HPDE6-E6E7 (cell line): ENCODE measurements around the gene C10orf71.

ENCODE experiments used
- DNase-seq: peaks from one replicate; pipeline ENCODE4 v3.0.0; 2011; ENCODE audit warnings: missing footprints; ENCODE audit errors: extremely low spot score

C10orf71 gene, protein sequence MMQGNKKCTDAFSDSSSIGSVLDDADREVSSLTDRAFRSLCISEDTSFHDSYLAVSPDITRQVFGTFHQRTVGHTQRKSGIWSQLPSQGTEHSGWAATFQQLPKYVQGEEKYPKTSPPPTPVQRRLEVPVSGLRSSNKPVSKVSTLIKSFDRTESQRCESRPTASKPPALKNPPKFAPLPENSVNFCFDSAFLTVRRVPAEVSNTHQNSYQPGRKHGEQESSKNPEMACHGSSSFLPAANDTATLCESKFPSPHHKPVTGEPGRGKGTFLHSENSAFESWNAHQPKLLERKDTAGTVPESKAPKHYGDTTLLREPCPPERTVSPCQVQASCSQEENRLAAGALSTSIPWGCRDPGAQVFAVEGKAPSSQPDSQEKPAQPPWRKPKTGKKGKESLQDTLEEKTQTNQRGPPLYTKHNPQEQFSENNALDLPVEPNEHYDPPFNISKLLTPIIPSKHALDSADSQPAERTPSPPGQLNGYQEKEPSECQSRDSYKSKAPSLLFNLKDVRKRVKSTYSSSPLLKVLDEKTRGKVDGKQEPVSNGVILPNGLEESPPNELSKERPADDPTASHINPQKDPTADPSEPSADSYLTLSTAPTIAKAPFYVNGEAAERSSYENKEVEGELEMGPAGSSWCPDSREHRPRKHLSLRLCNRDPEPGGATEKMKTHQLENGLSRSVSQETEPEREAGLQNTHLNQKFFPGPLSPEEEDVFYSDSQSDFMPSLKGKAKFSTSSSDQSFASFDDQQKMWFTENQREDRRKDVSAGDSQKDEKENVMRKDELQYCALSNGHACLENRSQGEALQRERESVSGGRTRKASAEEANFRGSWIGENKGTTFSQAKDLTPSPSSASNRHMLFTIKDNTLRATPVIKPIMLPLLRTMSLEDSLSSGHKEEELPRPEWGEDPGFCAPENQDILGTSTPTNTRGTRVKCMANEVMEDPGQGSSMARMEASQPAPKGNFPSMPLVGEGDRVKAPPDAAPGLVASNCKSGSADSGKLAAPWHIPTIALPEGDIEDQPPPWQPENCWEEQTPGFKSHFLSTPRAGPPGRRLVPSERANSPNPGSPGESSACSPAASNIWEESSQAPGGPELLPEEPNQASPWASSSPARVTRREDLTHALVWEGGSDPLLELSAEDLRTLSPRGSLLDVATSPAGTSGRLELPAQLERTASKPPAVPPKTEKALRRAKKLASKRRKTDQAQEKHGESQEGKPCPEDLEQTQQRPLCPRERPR (N-terminal part only)

DNA sequence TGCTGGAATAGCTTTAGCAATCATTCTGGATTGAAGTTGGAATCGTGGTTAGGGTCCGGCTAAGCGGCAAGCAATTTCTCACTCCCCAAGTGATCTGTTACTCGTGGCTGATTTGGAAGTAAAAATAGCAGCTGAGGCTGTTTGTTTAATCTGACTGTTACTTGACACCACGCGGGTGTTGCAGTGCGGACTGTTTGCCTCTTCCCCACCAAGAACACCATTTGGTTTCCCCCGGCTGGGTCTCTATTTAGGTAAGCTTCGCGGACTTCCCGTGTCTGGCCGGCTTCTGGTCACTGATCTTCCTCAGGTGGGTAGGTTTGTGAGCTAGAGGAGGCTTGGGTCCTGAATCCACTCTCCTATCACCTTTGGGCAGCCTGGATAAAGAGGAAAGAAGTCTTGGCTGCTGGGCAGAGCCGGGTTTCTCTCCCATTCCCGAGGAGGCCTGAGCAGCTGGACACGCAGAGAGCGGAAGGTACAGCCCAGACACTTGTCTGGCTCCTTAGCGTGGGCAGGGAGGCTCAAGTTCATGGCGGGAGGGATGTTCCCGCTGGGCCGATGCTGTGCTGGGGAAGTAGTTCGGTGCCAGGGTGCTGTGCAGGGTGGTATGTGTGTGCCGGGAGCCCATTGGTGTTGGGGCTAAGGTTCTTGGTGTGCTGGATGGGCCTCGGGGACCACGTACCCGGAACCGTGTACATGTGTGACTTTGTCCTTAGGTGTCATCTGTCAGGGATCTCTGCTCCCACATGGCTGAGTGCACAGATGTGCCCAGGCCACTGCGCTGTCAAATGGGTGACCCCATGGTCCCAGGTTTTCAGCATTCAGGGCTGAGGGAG, at the start of gene C10orf71:
Gene C10orf71, plus strand, starts transcription at position 188 of the 833 bp plus-strand sequence. CDS start 23,376 bp downstream, outside the sequence.
- DNase-seq = no peak

DNA sequence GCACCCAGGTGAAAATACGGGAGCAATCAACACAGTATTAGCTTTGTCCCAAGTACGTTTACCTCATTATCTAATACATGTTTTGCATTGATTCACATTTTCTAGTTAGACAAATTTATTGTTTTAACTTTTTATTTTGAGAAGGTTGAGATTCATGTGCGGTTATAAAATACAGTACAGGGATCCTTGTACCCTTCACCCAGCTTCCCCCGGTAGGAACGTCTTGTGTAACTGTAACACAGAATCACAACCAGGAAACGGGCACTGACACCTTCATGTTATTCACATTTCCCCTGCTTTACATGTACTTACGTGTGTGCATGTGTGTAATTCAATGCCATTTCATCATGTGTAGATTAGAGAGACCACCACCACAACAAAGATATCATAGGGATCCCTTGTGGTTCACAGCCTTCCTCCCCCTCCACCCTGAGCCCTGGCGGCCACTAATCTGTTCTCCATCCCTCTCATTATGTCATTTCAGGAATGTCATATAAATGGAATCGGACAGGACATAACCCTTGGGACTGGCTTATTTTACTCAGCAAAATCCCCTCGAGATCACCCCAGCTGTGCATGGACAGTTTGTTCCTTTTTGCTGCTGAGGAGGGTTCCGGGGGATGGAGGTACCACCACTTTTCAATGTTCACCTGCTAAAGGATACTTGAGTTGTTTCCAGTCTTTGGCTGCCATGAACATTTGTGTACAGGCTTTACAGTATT, 46.5 kb upstream of the C10orf71 start:
- no peak for DNase-seq

DNA sequence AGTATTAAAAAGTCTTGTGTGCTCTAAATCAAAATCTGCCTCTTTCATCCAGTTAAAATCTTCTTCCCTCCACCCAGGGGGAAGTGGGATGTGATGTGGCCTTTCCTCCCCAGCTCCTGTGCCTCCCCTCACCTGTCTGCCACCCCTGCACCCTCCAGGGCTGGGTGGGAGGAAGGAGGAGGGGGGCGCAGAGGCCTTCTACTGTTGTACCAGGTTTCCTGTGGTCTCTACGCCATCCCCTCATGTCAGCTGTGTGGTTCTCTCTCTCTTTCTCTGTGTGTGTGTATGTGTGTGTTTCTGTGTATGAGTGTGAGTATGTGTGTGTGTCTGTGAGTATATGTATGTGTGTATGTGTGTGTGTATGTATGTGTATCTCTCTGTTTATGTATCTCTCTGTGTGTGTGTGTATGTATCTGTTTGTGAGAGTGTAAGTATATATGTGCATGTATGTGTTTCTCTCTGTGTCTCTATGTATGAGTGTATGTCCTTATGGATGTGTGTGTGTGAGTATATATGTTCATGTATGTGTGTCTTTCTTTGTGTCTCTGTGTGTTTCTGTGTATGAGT, 45.5 kb upstream of the C10orf71 start:
- DNase-seq = no peak

DNA sequence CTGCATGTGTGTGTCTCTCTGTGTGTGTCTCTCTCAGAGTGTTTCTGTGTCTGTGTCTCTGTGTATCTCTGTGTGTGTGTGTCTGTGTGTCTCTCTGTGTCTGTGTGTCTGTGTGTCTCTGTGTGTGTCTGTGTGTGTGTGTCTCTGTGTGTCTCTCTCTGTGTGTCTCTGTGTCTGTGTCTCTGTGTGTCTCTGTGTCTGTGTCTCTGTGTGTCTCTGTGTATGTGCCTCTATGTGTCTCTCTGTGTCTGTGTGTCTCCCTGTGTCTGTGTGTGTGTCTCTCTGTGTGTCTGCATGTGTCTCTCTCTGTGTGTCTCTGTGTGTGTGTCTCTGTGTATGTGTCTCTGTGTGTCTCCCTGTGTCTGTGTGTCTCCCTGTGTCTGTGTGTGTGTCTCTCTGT, 44.8 kb upstream of the C10orf71 start:
- DNase-seq = no peak

DNA sequence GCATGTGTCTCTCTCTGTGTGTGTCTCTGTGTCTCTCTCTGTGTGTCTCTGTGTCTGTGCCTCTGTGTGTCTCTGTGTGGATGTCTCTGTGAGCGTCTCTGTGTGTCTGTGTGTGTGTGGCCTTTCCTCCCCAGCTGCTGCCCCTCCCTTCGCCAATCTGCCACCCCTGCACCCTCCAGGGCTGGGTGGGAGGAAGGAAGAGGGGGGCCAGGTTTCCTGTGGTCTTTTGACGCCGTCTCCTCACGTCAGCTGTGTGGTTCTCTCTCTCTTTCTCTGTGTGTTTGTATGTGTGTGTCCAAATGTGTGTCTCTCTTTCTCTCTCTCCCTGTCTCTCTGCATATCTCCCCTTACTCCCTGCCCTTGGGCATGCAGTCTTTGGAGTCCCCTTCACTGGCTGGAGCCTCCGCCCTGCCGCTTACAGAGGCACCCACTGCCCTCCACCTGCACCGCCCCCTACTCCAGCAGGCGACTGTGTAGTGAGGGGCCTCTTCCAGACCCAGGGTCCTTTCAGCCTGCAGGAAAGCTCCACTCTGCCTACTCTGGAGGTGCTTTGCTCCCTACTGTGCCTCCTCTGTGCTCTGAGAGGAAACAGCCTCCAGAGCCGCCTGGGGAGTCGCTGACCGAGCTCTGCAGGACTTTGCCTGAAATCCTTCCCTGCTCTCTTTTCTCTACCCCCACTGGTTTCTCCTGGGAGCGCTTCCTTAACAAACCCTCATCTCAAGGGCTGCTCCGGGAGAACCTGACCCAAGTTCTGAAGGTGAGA, 44.2 kb upstream of the C10orf71 start:
- no peak for DNase-seq

DNA sequence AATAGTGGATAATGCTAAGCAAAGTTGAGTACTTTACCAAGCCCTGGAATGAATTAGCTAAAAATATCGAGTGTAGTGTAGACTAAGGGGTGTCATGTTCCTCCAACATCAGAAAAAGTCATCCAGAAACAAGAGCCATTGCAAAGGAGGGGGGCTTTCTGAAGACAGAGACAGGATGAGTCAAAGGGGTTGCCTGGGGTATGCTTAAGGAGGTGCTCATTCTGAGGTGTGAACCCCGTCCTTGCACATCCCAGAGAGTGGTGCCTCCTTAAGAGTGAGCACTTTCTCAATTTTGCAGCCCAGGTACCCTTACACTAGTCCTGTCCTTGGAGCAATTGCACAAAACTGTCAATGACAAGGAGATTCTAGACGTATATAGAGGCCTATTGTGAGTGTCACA, 43.1 kb upstream of the C10orf71 start:
- no peak for DNase-seq

DNA sequence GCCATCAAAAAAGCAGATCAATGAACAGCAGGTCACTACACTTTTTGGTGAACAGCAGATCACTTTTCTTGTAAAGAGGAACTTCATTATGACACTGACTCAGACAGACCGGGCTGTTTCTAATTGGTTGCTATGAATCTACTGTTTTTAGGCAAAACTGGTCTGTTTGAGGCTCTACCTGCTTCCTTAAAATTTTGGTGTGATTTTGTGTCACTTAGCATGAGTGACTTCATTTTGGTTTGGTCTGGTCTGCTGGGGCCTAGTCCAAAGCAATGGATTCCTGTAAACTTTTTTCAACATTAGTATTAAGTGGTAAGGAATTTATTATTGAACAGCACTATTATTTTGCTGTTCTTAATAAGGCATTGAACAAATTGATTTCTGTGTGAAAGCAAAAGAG, 41.8 kb upstream of the C10orf71 start:
- DNase-seq = no peak

DNA sequence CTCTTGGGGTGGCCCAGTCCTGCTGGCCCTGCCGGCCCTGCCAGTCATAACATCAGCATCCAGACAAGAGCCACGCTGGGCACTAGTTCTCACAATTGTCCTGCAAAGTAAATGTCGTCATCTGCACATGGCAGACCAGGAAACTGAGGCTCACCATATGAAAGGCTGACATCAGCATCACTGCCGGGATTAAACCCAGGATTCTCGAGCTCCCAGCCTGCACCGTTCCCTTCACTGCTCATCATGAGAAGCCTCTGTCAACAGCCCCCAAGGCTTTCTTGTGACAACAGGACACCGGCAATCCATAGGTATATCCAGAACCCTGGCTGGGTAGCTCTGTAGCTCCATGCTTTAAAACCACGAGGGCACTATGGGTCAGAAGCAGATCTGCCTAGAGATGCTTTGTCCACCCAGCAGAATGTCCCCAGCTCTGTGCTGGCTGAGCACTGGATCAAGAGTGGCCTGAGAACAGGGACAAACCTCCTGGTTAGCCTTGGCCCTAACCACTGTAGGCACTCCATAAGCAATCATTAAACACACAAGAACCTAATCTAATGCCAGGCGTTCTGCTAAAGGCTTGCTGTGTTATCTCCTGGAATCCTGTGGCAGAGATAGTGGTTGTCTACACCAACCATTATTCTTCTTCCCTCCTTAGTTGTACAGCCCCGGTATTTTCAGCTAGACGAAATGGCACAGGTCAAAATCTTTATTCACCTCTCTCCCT, 41.2 kb upstream of the C10orf71 start:
- no peak for DNase-seq

DNA sequence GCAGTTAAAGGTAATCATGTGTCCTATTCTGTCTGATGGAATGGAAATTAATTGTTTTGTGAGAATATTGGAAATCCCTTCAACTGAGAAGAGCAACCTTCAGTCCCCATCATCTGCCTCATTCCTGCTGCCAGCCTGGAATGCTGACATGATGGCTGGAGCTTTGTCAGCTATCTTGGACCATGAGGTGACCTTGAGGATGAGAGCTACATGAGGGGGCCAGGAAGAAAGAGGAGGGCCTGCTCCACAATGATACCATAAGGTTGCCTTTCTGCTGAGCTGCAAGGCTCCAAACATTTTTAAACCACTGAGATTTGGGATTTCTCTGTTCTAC, 40.7 kb upstream of the C10orf71 start:
- DNase-seq = no peak

DNA sequence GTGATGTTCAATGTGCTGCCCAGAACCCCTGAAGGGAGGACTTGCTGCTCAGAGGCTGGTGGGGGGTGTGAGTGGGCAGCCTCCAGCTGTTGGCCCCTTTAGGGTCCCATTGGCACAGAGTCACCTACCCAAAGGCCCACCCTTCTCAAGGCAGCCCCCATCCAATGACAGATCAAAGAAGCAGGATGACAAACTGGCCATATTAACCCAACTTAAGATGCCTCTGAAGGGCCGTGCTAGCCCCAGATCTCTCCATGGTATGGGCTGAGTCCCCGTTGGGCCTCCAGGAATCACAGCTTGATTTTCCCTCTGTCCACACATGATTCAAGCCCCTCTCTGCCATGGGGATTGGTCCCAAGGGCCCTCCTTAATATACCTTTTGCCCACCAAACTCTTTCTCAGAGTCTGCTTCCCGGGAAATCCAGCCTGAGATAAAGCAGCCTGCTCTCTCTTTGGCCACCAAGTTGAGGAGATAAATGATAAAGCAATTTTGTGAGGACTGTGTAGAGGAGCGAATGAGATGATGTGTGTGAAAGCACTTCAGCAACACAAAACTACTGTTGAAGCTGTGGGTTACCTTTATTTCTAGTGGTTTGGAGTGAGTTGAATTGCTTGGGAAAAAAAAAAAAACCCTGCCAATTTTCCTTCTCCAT, 38.2 kb upstream of the C10orf71 start:
- DNase-seq = no peak

DNA sequence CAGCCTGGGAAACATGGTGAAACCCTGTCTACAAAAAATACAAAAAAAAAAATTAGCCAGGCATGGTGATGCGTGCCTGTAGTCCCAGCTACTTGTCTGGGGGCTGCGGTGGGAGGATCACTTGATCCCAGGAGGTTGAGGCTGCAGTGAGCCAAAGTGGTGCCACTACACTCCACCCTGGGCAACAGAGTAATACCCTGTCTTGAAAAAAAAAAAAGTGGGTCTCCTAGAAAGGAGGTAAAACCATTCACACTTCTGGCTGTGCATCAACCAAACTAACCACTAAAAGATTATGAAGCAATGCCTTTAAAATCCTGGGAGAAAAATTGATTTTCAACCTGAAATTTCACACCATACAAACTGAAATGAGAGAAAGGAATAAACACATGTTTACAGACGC, 35.4 kb upstream of the C10orf71 start:
- DNase-seq = no peak

DNA sequence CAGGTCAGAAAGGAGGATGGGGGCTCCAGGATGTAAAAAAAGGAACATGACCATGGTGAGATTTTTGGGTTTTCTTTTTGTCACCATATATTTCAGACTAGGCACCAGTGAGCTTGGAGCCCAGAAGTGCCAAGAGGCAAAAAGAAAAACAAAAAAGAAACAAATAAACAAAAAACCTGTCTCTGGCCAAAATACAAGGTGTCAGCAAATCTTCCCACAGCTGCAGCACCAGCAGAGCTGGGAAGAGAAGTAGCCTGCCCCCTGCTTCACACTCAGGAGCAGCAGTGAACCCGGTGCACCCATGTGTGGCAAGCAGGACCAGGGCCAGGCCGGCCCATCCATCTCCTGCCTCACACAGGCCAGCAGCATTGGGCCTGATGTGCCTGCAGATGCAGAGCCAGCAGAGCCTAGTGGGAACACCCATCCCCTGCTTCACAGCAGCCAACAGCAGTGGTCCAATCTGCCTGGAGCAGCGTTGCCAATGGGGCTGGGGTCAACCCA, 34.7 kb upstream of the C10orf71 start:
- no peak for DNase-seq

DNA sequence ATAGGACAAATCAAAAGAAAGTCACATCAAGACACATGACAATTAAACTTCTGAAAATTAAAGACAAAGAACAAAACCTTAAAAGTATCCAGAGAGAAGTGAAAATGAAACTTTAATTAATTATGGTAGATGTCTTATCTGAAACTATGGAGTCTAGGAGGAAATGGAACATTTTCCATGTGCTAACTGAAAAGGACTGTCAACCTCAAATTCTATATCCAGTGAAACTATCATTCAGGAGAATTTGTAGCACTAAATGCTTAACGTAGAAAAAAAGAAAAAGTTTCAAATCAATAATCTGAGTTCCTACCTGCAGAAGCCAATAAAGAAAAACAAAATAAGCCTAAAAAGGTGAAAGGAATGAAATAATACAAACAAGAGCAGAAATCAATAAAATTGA, 33.1 kb upstream of the C10orf71 start:
- DNase-seq = no peak

DNA sequence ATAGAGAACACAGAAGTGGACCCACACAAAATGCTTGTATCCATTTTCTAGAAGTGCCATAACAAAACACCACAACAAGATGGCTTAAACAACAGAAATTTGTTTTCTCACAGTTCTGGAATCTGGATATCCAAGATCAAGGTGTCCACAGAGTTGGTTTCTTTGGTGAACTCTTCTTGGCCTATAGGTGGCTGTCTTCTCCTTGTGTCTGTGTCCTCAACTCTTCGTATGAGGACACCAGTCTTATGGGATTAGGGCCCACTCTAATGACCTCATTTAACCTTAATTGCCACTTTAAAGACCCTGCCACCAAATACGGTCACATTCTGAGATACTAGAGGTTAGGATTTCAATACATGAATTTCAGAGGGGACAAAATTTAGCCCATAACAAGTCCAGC, 30.8 kb upstream of the C10orf71 start:
- DNase-seq = no peak

DNA sequence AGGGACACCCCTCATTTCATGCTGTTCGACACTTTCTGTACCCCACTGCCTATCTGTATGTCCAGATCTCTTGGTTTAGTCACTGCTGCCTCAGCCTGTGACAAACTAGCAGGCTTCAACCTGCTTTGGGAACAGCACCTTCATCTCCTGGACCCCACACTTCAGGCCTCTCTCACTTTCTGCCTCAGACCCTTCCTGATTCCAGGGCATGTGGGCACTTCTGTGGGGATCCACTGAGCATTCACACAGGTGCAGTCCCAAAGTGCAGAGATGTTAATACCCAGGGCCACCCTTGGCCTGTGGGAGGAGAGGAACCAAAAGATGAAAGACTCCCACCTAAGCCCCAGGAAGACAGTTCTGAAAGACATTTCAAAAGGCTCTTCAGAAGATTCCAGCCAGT, 29.4 kb upstream of the C10orf71 start:
- DNase-seq = no peak

DNA sequence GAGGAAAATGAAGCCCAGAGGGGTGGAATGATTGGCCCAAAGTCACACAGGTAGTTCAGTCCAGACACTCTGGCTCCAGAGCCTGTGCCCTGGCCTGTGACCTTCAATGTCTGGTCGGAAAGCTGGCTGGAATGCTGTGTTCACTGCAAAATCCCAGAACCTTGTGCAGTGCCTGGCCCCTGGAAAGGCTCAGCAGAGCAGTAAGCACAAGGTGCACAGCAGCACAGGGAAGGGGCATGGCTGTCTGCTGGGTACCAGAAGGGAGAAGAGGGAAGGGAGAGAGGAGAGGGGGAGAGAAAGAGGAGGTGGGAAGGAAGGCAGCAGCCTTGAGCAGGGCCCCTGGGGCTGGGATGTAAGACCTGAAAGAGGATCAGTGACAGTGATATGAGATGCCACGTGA, 28.4 kb upstream of the C10orf71 start:
- DNase-seq = no peak

DNA sequence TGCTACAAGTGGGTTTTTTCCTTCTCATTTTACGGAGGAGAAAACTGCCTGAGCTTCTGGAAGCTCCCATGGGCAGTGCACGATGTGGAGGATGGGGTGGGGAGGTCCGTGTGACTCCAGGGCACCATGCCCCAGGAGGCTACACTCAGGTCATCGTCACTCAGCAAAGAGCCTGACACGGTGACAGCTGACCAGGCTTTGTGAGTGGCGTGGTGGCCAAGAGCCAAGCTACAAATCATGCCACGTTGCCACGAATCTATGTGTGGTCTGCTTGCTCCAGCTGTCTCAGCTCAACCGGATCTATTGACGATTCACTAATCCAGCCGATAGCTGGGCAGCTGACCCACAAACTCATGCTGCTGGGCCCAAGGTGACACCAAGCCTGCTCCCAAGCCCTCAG, 27.6 kb upstream of the C10orf71 start:
- DNase-seq = no peak
